GM21529 (cell line): ENCODE data around the gene IZUMO4.

Experiments used
- ATAC-seq: cut with Tn5 transposase; IDR thresholded peaks from one replicate; pipeline ENCODE4 v1.9.1; 2021; ENCODE audit not compliant: unreplicated experiment

IZUMO4 gene

DNA sequence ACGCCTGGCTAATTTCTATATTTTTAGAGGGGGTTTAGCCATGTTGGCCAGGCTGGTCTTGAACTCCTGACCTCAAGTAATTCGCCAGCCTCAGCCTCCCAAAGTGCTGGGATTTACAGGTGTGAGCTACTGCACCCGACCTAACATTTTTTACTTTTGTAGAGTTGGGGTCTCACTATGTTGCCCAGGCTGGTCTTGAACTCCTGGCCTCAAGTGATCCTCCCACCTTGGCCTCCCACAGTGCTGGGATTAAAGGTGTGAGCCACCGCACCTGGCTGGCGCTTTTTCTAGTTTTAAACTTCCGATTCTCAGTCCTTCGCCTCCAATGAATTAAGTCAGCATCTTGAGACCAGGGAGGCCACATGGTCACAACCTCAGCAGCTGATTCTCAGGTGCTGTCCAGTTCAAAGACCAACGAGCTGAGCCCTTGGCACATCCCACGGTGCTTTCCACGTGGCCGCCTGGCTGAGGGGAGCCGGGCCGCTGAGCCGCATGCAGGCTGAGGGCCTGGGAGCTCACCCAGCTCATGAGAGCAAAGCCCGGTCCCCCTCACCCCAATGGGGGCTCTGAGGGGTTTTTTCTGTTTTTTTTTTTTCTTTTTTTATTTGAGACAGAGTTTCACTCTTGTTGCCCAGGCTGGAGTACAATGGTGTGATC, 45.6 kb downstream of the IZUMO4 start:
- ATAC-seq = no peak

DNA sequence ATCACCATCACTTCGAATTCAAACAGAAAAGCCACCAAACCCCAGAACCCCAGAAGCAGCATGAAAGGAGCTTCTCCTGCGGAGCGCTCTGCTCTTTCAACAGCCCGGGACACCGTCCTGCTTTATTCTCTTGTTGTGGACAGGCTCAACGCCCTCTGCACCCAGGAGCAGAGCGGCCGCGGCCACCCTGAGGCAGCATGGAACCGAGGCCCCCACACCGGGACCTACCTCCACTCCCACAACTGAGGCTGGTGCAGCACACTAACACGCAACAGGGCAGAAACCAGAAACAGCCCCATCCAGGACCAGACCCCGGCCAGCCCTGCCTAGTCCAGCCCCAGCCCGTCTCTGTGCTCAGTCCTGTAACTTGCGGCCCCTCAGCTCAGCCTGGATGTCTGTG, 47.5 kb downstream of the IZUMO4 start:
- ATAC-seq = no peak

DNA sequence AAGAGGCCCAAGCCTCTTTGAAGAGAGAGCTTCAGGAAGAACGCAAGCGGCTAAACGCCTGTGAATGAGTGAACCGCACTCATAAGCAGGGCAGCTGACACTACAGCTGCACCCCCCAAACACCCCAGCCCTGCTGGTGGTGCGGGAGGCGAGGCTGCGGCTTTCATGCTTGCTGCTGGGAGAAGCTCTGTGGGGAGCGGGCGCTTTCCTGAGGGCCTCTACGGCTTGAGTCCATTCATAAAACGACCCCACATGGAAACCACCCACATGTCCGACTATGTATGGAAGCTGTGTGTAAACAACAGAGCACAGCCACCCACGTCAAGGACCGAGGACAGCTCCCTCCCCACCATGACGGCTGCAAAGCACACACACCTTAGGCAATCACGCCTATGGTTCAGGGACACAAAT, 49.1 kb downstream of the IZUMO4 start:
- no peak for ATAC-seq

GRCh38 chr19:2148482-2149135, 51.9 kb downstream of the IZUMO4 start:
- no peak for ATAC-seq
